ENCODE results near the gene GARIN5A.
A peak's percentile ranks its signal among the peaks of the same experiment; 100 is the strongest.

Gene GARIN5A

GRCh38 chr19:50468818-50469217, 7.8 kb downstream of the GARIN5A start:
- Histone ChIP-seq H3K27me3 (replicated peaks; ENCODE audit: control insufficient read depth, insufficient read depth, low read length) (peaks cover 10% of the 10 kb centered on the region), H3K4me1 (ENCODE audit: control insufficient read depth, insufficient read depth, low read length) (no peaks in the 10 kb centered on the region), H3K9ac (ENCODE audit: low read length) (no peak overlapping the region), H3K9me3 (ENCODE audit: control insufficient read depth, low read length) (no peaks in the 10 kb centered on the region), H3K36me3 (ENCODE audit: control insufficient read depth, insufficient read depth, low read length, severe bottlenecking) (no peaks in the 10 kb centered on the region), H3K4me3 (ENCODE audit: low read length) (no peak overlapping the region)
- no peak for DNase-seq (ENCODE audit: low read depth)

GRCh38 chr19:50467566-50467965, 9.1 kb downstream of the GARIN5A start:
- no peak for DNase-seq (ENCODE audit: low read depth)
- H3K4me1 ChIP-seq (ENCODE audit: control insufficient read depth, insufficient read depth, low read length): no peaks in the 10 kb centered on the region
- no peaks in the 10 kb centered on the region for H3K36me3 ChIP-seq (ENCODE audit: control insufficient read depth, insufficient read depth, low read length, severe bottlenecking)
- H3K4me3 ChIP-seq (ENCODE audit: low read length): no peak overlapping the region
- no peak overlapping the region for H3K9ac ChIP-seq (ENCODE audit: low read length)
- H3K27me3 ChIP-seq (replicated peaks; ENCODE audit: control insufficient read depth, insufficient read depth, low read length): peaks cover 10% of the 10 kb centered on the region
- H3K9me3 ChIP-seq (ENCODE audit: control insufficient read depth, low read length): no peaks in the 10 kb centered on the region

GRCh38 chr19:50466706-50467039, 10.0 kb downstream of the GARIN5A start:
- no peak for DNase-seq (ENCODE audit: low read depth)

GRCh38 chr19:50465986-50466705, 10.5 kb downstream of the GARIN5A start:
- H3K4me1 ChIP-seq (ENCODE audit: control insufficient read depth, insufficient read depth, low read length): no peaks in the 10 kb centered on the region
- no peak for DNase-seq (ENCODE audit: low read depth)
- H3K4me3 ChIP-seq (ENCODE audit: low read length): no peak overlapping the region
- no peaks in the 10 kb centered on the region for H3K9me3 ChIP-seq (ENCODE audit: control insufficient read depth, low read length)
- no peaks in the 10 kb centered on the region for H3K36me3 ChIP-seq (ENCODE audit: control insufficient read depth, insufficient read depth, low read length, severe bottlenecking)
- H3K9ac ChIP-seq (ENCODE audit: low read length): no peak overlapping the region
- H3K27me3 ChIP-seq (replicated peaks; ENCODE audit: control insufficient read depth, insufficient read depth, low read length): peaks cover 10% of the 10 kb centered on the region

More at GRCh38 chr19:50466706-50467039, 10.0 kb downstream of the GARIN5A start:
- Histone ChIP-seq H3K9ac (ENCODE audit: low read length) (no peak overlapping the region), H3K9me3 (ENCODE audit: control insufficient read depth, low read length) (no peaks in the 10 kb centered on the region), H3K36me3 (ENCODE audit: control insufficient read depth, insufficient read depth, low read length, severe bottlenecking) (no peaks in the 10 kb centered on the region), H3K27me3 (replicated peaks; ENCODE audit: control insufficient read depth, insufficient read depth, low read length) (peaks cover 10% of the 10 kb centered on the region), H3K4me1 (ENCODE audit: control insufficient read depth, insufficient read depth, low read length) (no peaks in the 10 kb centered on the region), H3K4me3 (ENCODE audit: low read length) (no peak overlapping the region)

GRCh38 chr19:50465000-50465399, 11.6 kb downstream of the GARIN5A start:
- no peaks in the 10 kb centered on the region for H3K4me1 ChIP-seq (ENCODE audit: control insufficient read depth, insufficient read depth, low read length)
- peaks cover 10% of the 10 kb centered on the region for H3K27me3 ChIP-seq (replicated peaks; ENCODE audit: control insufficient read depth, insufficient read depth, low read length)
- H3K4me3 ChIP-seq (ENCODE audit: low read length): no peak overlapping the region
- DNase-seq (ENCODE audit: low read depth): no peak
- H3K9me3 ChIP-seq (ENCODE audit: control insufficient read depth, low read length): no peaks in the 10 kb centered on the region
- no peak overlapping the region for H3K9ac ChIP-seq (ENCODE audit: low read length)
- no peaks in the 10 kb centered on the region for H3K36me3 ChIP-seq (ENCODE audit: control insufficient read depth, insufficient read depth, low read length, severe bottlenecking)

GRCh38 chr19:50464348-50464747, 12.3 kb downstream of the GARIN5A start:
- Histone ChIP-seq H3K27me3 (replicated peaks; ENCODE audit: control insufficient read depth, insufficient read depth, low read length) (peaks cover 10% of the 10 kb centered on the region), H3K9ac (ENCODE audit: low read length) (no peak overlapping the region), H3K4me3 (ENCODE audit: low read length) (no peak overlapping the region), H3K36me3 (ENCODE audit: control insufficient read depth, insufficient read depth, low read length, severe bottlenecking) (no peaks in the 10 kb centered on the region), H3K9me3 (ENCODE audit: control insufficient read depth, low read length) (no peaks in the 10 kb centered on the region), H3K4me1 (ENCODE audit: control insufficient read depth, insufficient read depth, low read length) (no peaks in the 10 kb centered on the region)
- DNase-seq (ENCODE audit: low read depth): no peak

- Histone ChIP-seq H3K9me3 (ENCODE audit: control insufficient read depth, low read length) (no peaks in the 10 kb centered on the region), H3K4me3 (ENCODE audit: low read length) (no peak overlapping the region), H3K4me1 (ENCODE audit: control insufficient read depth, insufficient read depth, low read length) (no peaks in the 10 kb centered on the region), H3K36me3 (ENCODE audit: control insufficient read depth, insufficient read depth, low read length, severe bottlenecking) (no peaks in the 10 kb centered on the region), H3K27me3 (replicated peaks; ENCODE audit: control insufficient read depth, insufficient read depth, low read length) (peaks cover 10% of the 10 kb centered on the region), H3K9ac (ENCODE audit: low read length) (no peak overlapping the region)
- no peak for DNase-seq (ENCODE audit: low read depth)
Measured at GRCh38 chr19:50462970-50463369, 13.7 kb downstream of the GARIN5A start.

- H3K9me3 ChIP-seq (ENCODE audit: control insufficient read depth, low read length): no peaks in the 10 kb centered on the region
- no peaks in the 10 kb centered on the region for H3K36me3 ChIP-seq (ENCODE audit: control insufficient read depth, insufficient read depth, low read length, severe bottlenecking)
- H3K27me3 ChIP-seq (replicated peaks; ENCODE audit: control insufficient read depth, insufficient read depth, low read length): peaks cover 16% of the 10 kb centered on the region
- H3K4me3 ChIP-seq (ENCODE audit: low read length): no peak overlapping the region
- DNase-seq (ENCODE audit: low read depth): peak; percentile 81
- no peaks in the 10 kb centered on the region for H3K4me1 ChIP-seq (ENCODE audit: control insufficient read depth, insufficient read depth, low read length)
- no peak overlapping the region for H3K9ac ChIP-seq (ENCODE audit: low read length)
Measured at GRCh38 chr19:50461066-50461875, 15.4 kb downstream of the GARIN5A start.

- no peaks in the 10 kb centered on the region for H3K36me3 ChIP-seq (ENCODE audit: control insufficient read depth, insufficient read depth, low read length, severe bottlenecking)
- H3K9ac ChIP-seq (ENCODE audit: low read length): no peak overlapping the region
- no peak for DNase-seq (ENCODE audit: low read depth)
- no peaks in the 10 kb centered on the region for H3K9me3 ChIP-seq (ENCODE audit: control insufficient read depth, low read length)
- H3K4me3 ChIP-seq (ENCODE audit: low read length): no peak overlapping the region
- peaks cover 16% of the 10 kb centered on the region for H3K27me3 ChIP-seq (replicated peaks; ENCODE audit: control insufficient read depth, insufficient read depth, low read length)
- no peaks in the 10 kb centered on the region for H3K4me1 ChIP-seq (ENCODE audit: control insufficient read depth, insufficient read depth, low read length)
Measured at GRCh38 chr19:50460161-50460765, 16.4 kb downstream of the GARIN5A start.

- no peaks in the 10 kb centered on the region for H3K9me3 ChIP-seq (ENCODE audit: control insufficient read depth, low read length)
- H3K4me1 ChIP-seq (ENCODE audit: control insufficient read depth, insufficient read depth, low read length): no peaks in the 10 kb centered on the region
- H3K36me3 ChIP-seq (ENCODE audit: control insufficient read depth, insufficient read depth, low read length, severe bottlenecking): no peaks in the 10 kb centered on the region
- no peak for DNase-seq (ENCODE audit: low read depth)
- no peak overlapping the region for H3K9ac ChIP-seq (ENCODE audit: low read length)
- H3K27me3 ChIP-seq (replicated peaks; ENCODE audit: control insufficient read depth, insufficient read depth, low read length): peaks cover 16% of the 10 kb centered on the region
- no peak overlapping the region for H3K4me3 ChIP-seq (ENCODE audit: low read length)
Measured at GRCh38 chr19:50459638-50460037, 17.0 kb downstream of the GARIN5A start.

GRCh38 chr19:50459067-50459456, 17.6 kb downstream of the GARIN5A start:
- Histone ChIP-seq H3K27me3 (replicated peaks; ENCODE audit: control insufficient read depth, insufficient read depth, low read length) (peaks cover 16% of the 10 kb centered on the region), H3K9me3 (ENCODE audit: control insufficient read depth, low read length) (no peaks in the 10 kb centered on the region), H3K4me3 (ENCODE audit: low read length) (no peak overlapping the region), H3K36me3 (ENCODE audit: control insufficient read depth, insufficient read depth, low read length, severe bottlenecking) (no peaks in the 10 kb centered on the region), H3K9ac (ENCODE audit: low read length) (no peak overlapping the region), H3K4me1 (ENCODE audit: control insufficient read depth, insufficient read depth, low read length) (no peaks in the 10 kb centered on the region)
- DNase-seq (ENCODE audit: low read depth): no peak
